Tibial nerve (tissue), 4 donors: Measurements from ENCODE around the gene AP5Z1.

ENCODE experiments used
- EP300 ChIP-seq, 2 donors: sonication (generic); formaldehyde crosslinking; IDR thresholded peaks; one replicate each; pipeline ENCODE4 v1.6.1; 2017; ENCODE audit warnings: antibody characterized with exemption in 2 of 2, mild to moderate bottlenecking in 1 of 2
- POLR2A ChIP-seq, 2 donors: fragments of 450-650 bp; IDR thresholded peaks; one replicate each; pipeline ENCODE4 v1.6.1; 2017; ENCODE audit warnings: antibody characterized with exemption in 2 of 2, mild to moderate bottlenecking in 2 of 2, moderate library complexity in 2 of 2
- TF ChIP-seq, protein P1 (sequence below), 5 experiments: fragments of 200-600 bp in 3 of 5; fragments of 450-650 bp in 2 of 5; sonication (generic) in 3 of 5; IDR thresholded peaks; one replicate each; pipeline ENCODE4 v1.5.1; 2016 to 2019; ENCODE audit warnings: antibody characterized with exemption in 5 of 5, mild to moderate bottlenecking in 3 of 5, moderate library complexity in 2 of 5

DNA sequence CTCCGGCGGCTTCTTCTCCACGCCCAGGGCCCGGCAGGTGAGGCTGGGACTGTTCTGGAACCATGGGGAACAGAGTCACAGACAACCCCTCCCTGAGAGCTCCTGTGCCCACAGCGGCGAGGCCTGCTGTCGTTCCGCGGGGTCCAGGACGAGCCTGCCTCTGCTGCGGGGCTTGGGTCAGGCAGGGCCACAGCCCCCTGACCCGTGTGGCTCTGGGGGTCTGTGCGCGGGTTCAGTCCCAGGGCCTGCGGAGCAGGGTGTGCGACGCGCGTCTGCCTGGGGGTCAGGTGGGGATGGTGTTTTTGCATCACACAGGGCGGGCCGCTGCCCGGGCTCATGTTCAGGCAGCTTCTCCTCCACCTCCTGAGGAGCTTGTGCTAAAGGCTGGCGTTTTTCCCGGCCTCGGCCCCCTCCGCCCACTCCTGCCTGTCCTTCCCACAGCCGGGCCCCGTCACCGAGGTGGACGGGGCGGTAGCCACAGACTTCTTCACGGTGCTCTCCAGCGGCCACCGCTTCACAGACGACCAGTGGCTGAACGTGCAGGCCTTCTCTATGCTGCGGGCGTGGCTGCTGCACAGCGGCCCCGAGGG lies 8.4 kb downstream of the AP5Z1 start:
- TF ChIP-seq, protein P1, sequence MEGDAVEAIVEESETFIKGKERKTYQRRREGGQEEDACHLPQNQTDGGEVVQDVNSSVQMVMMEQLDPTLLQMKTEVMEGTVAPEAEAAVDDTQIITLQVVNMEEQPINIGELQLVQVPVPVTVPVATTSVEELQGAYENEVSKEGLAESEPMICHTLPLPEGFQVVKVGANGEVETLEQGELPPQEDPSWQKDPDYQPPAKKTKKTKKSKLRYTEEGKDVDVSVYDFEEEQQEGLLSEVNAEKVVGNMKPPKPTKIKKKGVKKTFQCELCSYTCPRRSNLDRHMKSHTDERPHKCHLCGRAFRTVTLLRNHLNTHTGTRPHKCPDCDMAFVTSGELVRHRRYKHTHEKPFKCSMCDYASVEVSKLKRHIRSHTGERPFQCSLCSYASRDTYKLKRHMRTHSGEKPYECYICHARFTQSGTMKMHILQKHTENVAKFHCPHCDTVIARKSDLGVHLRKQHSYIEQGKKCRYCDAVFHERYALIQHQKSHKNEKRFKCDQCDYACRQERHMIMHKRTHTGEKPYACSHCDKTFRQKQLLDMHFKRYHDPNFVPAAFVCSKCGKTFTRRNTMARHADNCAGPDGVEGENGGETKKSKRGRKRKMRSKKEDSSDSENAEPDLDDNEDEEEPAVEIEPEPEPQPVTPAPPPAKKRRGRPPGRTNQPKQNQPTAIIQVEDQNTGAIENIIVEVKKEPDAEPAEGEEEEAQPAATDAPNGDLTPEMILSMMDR (IDR thresholded peaks at IDR 0.05) = no peak
- TF ChIP-seq POLR2A (IDR thresholded peaks at IDR 0.05) (no peak), EP300 (IDR thresholded peaks at IDR 0.05) (no peak)
